MG63 (cell line): ENCODE data around the gene NCK2. TPM values are rescaled to one million over a fixed set of nuclear protein-coding genes. Genes with fewer than 3 reads are reported as not detected.
"Not testable (repeated sequence)": the region's sequence is repeated elsewhere in the genome, so short reads cannot be mapped to it uniquely, and the experiment has no call there.

Source experiments
- DNase-seq: peaks from one replicate; pipeline ENCODE4 v3.0.0-alpha.2; 2020
- H3K27me3 ChIP-seq: fragments of 250-450 bp; sonication (Bioruptor Pico); 2 replicates; pipeline ENCODE4 v1.5.1; 2020; ENCODE audit warnings: mild to moderate bottlenecking, moderate library complexity
- H3K36me3 ChIP-seq: fragments of 250-450 bp; sonication (Bioruptor Pico); 2 replicates; pipeline ENCODE4 v1.5.1; 2020; ENCODE audit warnings: mild to moderate bottlenecking, moderate library complexity
- H3K4me3 ChIP-seq: fragments of 250-450 bp; sonication (Bioruptor Pico); 2 replicates; pipeline ENCODE4 v1.5.1; 2020; ENCODE audit warnings: mild to moderate bottlenecking, moderate library complexity
- H3K9me3 ChIP-seq: fragments of 250-450 bp; sonication (Bioruptor Pico); 2 replicates; pipeline ENCODE4 v1.5.1; 2020; ENCODE audit warnings: mild to moderate bottlenecking, moderate library complexity
- total RNA-seq: library from RNA; depleted of rRNA; stranded (reverse); fragments of >200 nt; shearing (Covaris generic); gene quantifications from 2 replicates; pipeline ENCODE4 v1.2.3, GENCODE V29; 2014; ENCODE audit warnings: low replicate concordance

Gene NCK2
- total RNA-seq, 1 experiment from 2014 or later, result 23.4 TPM

DNA sequence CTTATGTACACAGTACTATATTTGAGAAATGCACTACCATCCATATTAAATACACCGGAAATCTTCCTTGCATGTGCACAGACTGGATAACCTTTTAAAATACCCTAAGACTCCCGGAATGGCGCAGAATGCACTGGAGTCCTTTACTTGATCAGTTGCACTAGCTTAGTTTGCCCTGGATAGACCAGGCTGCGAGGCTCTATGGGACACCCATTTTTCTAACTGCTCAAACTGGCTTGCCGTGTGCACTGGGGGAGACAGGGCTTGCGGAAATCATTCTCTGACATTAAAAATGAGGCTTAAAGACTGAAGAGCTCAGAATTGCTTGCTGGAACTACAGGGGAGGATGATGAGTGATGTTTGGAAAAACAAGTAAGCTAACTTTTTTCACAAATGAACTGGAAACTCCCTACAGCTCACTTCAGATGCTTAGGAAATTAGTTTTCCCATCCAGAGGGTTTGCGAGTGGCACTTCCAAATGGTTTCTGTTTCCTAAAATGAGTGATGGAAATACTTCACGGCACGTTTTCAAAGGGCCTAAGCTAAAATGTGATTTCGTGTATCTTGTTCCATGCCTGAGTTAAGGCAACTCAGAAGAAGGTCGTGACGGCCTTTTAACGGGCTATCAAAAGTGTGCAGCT is 2.7 kb downstream of the NCK2 start:
- no peak for DNase-seq
- H3K4me3 ChIP-seq, result no peak overlapping the region
- no peaks in the 10 kb centered on the region for H3K27me3 ChIP-seq
- H3K36me3 ChIP-seq, result peaks cover 3% of the 10 kb centered on the region; the same call in 1 of the 2 replicates
- H3K9me3 ChIP-seq, result no peaks in the 10 kb centered on the region

DNA sequence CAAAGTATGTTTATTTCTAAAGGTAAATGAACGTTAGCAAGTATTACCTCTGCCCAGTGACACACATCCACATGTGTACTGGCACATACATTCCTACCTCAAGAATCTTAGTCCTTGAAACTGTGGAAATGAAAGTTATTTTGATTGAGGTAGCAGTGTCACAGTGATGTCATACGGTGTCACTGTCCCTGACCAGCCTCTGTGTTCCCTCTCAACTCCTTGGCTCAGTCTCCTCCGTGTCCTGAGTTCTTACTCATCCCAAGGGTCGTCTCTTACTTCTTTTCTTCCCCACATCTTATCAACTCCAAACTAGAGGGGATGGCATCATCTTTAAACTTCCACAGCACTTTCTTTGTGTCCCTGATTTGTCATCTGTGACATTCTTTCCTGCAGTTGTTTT is 3.3 kb downstream of the NCK2 start:
- H3K9me3 ChIP-seq, result no peaks in the 10 kb centered on the region
- no peak overlapping the region for H3K4me3 ChIP-seq
- H3K36me3 ChIP-seq, result peaks cover 3% of the 10 kb centered on the region; the same call in 1 of the 2 replicates
- no peak for DNase-seq
- H3K27me3 ChIP-seq, result no peaks in the 10 kb centered on the region

DNA sequence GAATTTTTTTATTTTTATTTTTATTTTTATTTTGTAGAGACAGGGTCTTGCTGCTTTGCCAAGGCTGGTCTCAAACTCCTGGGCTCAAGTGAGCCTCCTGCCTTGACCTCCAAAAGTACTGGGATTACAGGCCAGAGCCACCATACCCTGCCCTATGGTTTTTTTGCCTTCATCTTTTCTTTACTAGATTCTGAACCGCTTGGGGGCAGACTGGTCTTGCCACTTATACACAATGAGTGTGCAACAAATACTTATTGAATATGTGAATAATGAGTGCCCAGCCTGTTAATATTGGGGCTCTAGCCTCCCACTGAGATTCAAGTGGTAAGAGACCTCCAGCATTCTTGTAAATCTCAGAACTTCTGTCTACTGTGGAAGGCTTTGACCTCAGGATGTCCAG is 3.9 kb downstream of the NCK2 start:
- Histone ChIP-seq H3K36me3 (peaks cover 3% of the 10 kb centered on the region; the same call in 1 of the 2 replicates), H3K9me3 (no peaks in the 10 kb centered on the region), H3K27me3 (no peaks in the 10 kb centered on the region), H3K4me3 (no peak overlapping the region)
- DNase-seq, result no peak

- Histone ChIP-seq H3K9me3 (no peaks in the 10 kb centered on the region), H3K4me3 (no peak overlapping the region), H3K36me3 (peaks cover 3% of the 10 kb centered on the region; the same call in 1 of the 2 replicates), H3K27me3 (no peaks in the 10 kb centered on the region)
- DNase-seq, result no peak
Measured at GRCh38 chr2:105749583-105750400, 5.1 kb downstream of the NCK2 start.

GRCh38 chr2:105750735-105751134 is 6.0 kb downstream of the NCK2 start:
- Histone ChIP-seq H3K9me3 (no peaks in the 10 kb centered on the region), H3K36me3 (peaks cover 3% of the 10 kb centered on the region; the same call in 1 of the 2 replicates), H3K27me3 (no peaks in the 10 kb centered on the region), H3K4me3 (no peak overlapping the region)
- DNase-seq, result no peak

DNA sequence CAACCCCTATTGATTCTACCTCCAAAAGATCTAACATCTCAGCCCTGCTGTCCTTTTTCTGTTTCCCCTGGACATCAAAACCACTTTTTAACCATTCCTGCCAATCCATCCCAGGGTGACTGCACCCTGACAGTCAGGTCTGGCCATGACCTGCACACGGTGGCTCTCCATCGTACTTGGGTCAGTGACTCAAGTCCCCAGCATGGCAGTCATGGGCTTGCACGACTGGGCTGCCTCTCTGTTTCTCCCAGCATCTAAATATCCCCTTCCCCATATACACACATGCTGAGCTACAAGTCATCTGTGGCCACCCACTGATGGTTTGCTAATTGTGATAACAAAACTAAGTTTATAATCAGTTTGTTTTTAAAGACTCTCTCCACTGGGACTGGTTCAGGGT is 6.6 kb downstream of the NCK2 start:
- DNase-seq, result no peak
- no peaks in the 10 kb centered on the region for H3K27me3 ChIP-seq
- no peaks in the 10 kb centered on the region for H3K9me3 ChIP-seq
- H3K4me3 ChIP-seq, result no peak overlapping the region
- H3K36me3 ChIP-seq, result peaks cover 3% of the 10 kb centered on the region; the same call in 1 of the 2 replicates

- no peaks in the 10 kb centered on the region for H3K36me3 ChIP-seq
- H3K4me3 ChIP-seq, result no peak overlapping the region
- DNase-seq, result no peak
- H3K9me3 ChIP-seq, result no peaks in the 10 kb centered on the region
- H3K27me3 ChIP-seq, result no peaks in the 10 kb centered on the region
Measured at GRCh38 chr2:105752691-105753358, 8.1 kb downstream of the NCK2 start.

DNA sequence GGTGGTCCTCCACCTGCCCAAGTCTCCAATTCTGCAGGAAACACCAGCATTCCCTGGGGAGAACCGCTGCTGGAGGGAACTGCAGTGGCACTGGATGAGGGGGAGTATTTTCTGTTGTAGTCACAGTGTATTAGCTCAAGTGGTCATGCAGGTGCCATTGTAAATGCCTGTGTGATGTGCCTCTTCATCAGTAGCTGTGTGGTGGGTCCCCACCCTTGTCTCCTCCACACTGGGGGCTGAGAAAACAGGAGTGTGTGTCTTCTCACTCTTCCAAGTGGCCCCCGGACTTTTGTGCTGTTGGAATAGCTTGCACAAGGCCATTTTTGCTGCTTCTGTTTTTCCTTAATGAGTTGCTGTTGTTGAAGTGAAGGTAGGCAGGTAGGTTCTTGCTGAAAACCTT is 8.7 kb downstream of the NCK2 start:
- no peaks in the 10 kb centered on the region for H3K36me3 ChIP-seq
- no peak for DNase-seq
- no peaks in the 10 kb centered on the region for H3K27me3 ChIP-seq
- no peaks in the 10 kb centered on the region for H3K9me3 ChIP-seq
- H3K4me3 ChIP-seq, result no peak overlapping the region

- Histone ChIP-seq H3K9me3 (no peaks in the 10 kb centered on the region), H3K36me3 (no peaks in the 10 kb centered on the region), H3K27me3 (no peaks in the 10 kb centered on the region), H3K4me3 (no peak overlapping the region)
- no peak for DNase-seq
Measured at GRCh38 chr2:105754011-105754410, 9.3 kb downstream of the NCK2 start.

DNA sequence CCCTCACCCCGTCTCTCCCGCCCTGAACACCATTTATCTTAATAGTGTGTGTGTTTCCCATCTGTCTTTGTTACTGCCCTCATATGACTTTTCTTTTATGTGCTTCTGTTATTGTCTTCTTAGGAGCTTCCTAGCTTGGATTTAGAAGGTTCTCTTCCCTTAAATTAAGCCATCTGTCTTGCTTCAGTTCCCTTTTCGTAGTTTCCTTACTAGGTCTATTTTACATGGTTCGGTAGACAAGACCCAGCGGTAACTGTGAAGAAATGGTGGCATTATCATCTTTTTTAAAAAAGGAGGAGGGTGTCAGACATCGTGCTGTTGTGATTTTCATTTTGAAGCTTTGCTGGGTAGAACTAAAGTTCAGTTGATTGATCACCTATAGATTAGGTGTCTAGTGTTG is 10.3 kb downstream of the NCK2 start:
- no peaks in the 10 kb centered on the region for H3K27me3 ChIP-seq
- no peak for DNase-seq
- H3K36me3 ChIP-seq, result no peaks in the 10 kb centered on the region
- H3K9me3 ChIP-seq, result no peaks in the 10 kb centered on the region
- no peak overlapping the region for H3K4me3 ChIP-seq

- Histone ChIP-seq H3K27me3 (no peaks in the 10 kb centered on the region), H3K4me3 (no peak overlapping the region), H3K36me3 (no peaks in the 10 kb centered on the region), H3K9me3 (no peaks in the 10 kb centered on the region)
- no peak for DNase-seq
Measured at GRCh38 chr2:105755895-105756294, 11.2 kb downstream of the NCK2 start.

DNA sequence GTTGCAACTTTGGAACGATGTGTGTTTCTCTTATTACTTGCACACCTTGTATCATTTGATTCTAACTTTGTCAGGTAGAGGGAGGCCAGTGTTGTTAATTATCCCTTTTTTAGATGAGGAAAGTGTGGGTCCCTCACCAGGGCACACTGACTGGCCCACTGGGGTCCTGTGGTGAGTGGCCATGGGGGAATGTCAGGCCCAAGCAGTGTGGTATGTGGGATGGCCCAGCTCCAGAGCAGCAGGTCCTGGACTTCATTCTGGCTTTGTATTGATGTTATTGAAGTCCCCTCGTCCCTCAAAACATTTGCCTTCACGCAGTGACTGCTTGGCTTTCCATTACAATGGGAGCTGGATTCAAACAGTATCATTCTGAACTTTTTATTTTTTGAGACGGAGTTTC is 11.7 kb downstream of the NCK2 start:
- Histone ChIP-seq H3K27me3 (no peaks in the 10 kb centered on the region), H3K4me3 (no peak overlapping the region), H3K9me3 (no peaks in the 10 kb centered on the region), H3K36me3 (no peaks in the 10 kb centered on the region)
- no peak for DNase-seq

DNA sequence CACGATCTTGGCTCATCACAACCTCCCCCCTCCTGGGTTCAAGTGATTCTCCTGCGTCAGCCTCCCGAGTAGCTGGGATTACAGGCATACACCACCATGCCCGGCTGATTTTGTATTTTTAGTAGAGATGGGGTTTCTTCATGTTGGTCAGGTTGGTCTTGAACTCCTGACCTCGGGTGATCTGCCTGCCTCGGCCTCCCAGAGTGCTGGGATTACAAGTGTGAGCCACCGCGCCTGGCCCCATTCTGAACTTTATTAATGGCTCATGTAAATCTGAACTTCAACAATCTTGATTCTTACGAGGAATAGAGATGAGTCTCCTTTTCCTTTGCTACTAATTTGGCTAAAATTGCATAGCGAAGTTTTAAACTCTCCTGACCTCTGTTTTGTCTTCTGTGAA is 12.2 kb downstream of the NCK2 start:
- H3K36me3 ChIP-seq, DNase-seq, H3K4me3 ChIP-seq, H3K9me3 ChIP-seq, H3K27me3 ChIP-seq: not testable (repeated sequence)

DNA sequence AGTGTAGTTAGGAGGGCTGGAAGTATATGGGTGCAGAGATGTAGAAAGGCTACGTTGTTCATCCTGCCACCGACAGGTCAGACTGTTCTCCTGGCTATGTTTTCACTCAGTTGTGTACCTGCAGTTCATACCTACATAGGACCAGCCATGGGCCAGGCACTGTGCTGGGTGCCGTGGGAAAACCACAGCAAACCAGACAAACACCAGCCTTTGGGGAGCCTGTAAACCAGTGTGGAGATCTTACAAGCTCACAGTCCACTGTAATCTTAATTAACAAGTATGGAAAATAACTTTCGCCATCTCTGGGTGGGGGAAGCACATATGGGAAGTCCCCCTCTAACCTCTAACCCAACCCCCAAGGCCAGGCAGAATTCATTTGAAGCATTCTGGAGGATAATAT is 12.7 kb downstream of the NCK2 start:
- H3K4me3 ChIP-seq, result no peak overlapping the region
- DNase-seq, result no peak
- no peaks in the 10 kb centered on the region for H3K36me3 ChIP-seq
- H3K9me3 ChIP-seq, result no peaks in the 10 kb centered on the region
- no peaks in the 10 kb centered on the region for H3K27me3 ChIP-seq

DNA sequence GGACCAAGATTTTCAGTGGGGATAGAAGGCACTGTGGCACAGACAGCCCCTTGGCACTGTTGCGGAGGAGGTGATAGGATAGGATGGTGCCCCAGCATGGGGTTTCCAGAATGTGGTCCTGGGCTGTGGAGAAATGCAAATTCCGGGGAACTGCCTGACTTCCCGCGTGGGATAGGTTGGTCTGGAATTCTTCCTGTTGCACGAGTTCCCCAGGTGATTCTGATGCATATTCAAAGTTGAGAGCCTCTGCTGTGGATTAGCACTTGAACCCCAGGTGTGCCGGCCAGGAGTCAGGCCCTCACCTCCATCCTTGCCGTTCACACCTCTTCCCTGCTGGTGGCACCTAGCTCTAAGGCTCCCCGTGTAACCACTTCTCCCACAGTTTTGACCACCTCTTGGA is 15.5 kb downstream of the NCK2 start:
- DNase-seq, result no peak
- no peaks in the 10 kb centered on the region for H3K36me3 ChIP-seq
- no peaks in the 10 kb centered on the region for H3K9me3 ChIP-seq
- no peak overlapping the region for H3K4me3 ChIP-seq
- H3K27me3 ChIP-seq, result no peaks in the 10 kb centered on the region

- H3K36me3 ChIP-seq, result no peaks in the 10 kb centered on the region
- no peaks in the 10 kb centered on the region for H3K9me3 ChIP-seq
- DNase-seq, result no peak
- no peaks in the 10 kb centered on the region for H3K27me3 ChIP-seq
- no peak overlapping the region for H3K4me3 ChIP-seq
Measured at GRCh38 chr2:105760639-105761337, 16.1 kb downstream of the NCK2 start.

DNA sequence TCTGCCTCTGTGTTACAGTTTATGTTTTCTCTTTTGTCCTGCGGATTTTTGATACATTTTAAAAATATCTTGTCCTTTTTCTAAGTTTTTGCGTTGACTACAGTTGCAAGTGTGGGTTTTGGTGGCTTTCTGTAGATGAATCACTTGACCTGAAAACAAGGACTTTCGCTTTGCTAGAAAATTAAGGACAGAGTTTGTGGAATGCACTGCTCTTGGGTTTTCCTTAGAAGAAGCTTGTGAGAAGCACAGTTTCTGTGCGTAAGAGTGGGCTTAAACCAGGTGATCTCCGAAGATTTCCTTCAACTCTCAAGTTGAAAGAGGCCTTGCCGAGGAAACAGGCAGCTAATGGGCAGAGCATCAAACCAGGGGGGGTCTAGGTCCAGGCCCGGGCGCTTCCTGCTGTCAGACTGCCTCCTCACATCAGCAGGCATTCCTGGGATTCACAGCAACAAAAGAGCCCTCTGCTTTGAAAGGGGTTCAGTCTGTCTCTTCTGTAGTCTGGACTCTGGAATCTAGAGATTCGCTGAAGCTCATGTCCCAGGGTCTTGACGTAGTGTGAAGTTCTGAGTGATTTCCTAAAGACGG is 17.3 kb downstream of the NCK2 start:
- H3K27me3 ChIP-seq, result no peaks in the 10 kb centered on the region
- H3K36me3 ChIP-seq, result no peaks in the 10 kb centered on the region
- H3K4me3 ChIP-seq, result no peak overlapping the region
- no peak for DNase-seq
- H3K9me3 ChIP-seq, result no peaks in the 10 kb centered on the region
